Measurements from ENCODE around the gene CAMK2A.

CAMK2A gene

GRCh38 chr5:150278046-150278730 is 11.4 kb downstream of the CAMK2A start:
- DNase-seq (ENCODE audit: low spot score) = no peak

- no peak for DNase-seq (ENCODE audit: low spot score)
Observed at GRCh38 chr5:150277043-150277442, 12.5 kb downstream of the CAMK2A start.

- DNase-seq (ENCODE audit: low spot score) = no peak
Observed at GRCh38 chr5:150274811-150275210, 14.8 kb downstream of the CAMK2A start.

GRCh38 chr5:150272531-150272930 is 17.0 kb downstream of the CAMK2A start:
- DNase-seq (ENCODE audit: low spot score) = no peak

GRCh38 chr5:150271923-150272322 is 17.6 kb downstream of the CAMK2A start:
- DNase-seq (ENCODE audit: low spot score) = no peak

- DNase-seq (ENCODE audit: low spot score) = no peak
Observed at GRCh38 chr5:150271296-150271692, 18.3 kb downstream of the CAMK2A start.

- no peak for DNase-seq (ENCODE audit: low spot score)
Observed at GRCh38 chr5:150270541-150271295, 18.9 kb downstream of the CAMK2A start.

- peak; percentile 43 for DNase-seq (ENCODE audit: low spot score)
Observed at GRCh38 chr5:150266871-150267291, 22.7 kb downstream of the CAMK2A start.

- no peak for DNase-seq (ENCODE audit: low spot score)
Observed at GRCh38 chr5:150265870-150266383, 23.6 kb downstream of the CAMK2A start.

GRCh38 chr5:150264667-150265603 is 24.6 kb downstream of the CAMK2A start:
- no peak for DNase-seq (ENCODE audit: low spot score)

GRCh38 chr5:150263801-150264621 is 25.6 kb downstream of the CAMK2A start:
- DNase-seq (ENCODE audit: low spot score) = no peak

GRCh38 chr5:150263375-150263775 is 26.2 kb downstream of the CAMK2A start:
- DNase-seq (ENCODE audit: low spot score) = no peak

- no peak for DNase-seq (ENCODE audit: low spot score)
Observed at GRCh38 chr5:150262502-150262901, 27.1 kb downstream of the CAMK2A start.

GRCh38 chr5:150261231-150261630 is 28.3 kb downstream of the CAMK2A start:
- no peak for DNase-seq (ENCODE audit: low spot score)

- no peak for DNase-seq (ENCODE audit: low spot score)
Observed at GRCh38 chr5:150258130-150258529, 31.4 kb downstream of the CAMK2A start.

GRCh38 chr5:150257424-150257823 is 32.1 kb downstream of the CAMK2A start:
- no peak for DNase-seq (ENCODE audit: low spot score)

- no peak for DNase-seq (ENCODE audit: low spot score)
Observed at GRCh38 chr5:150256410-150257064, 33.0 kb downstream of the CAMK2A start.

GRCh38 chr5:150255659-150256409 is 33.7 kb downstream of the CAMK2A start:
- DNase-seq (ENCODE audit: low spot score) = no peak

- no peak for DNase-seq (ENCODE audit: low spot score)
Observed at GRCh38 chr5:150254774-150255173, 34.8 kb downstream of the CAMK2A start.

- DNase-seq (ENCODE audit: low spot score) = no peak
Observed at GRCh38 chr5:150254363-150254762, 35.2 kb downstream of the CAMK2A start.

Measured in HuH-7.5 (cell line).